Skeletal muscle cell (primary cell): Measurements from ENCODE around the gene CRHR1.

Source experiments
- DNase-seq: peaks from one replicate; pipeline ENCODE4 v3.0.0-alpha.2; 2010; ENCODE audit warnings: low read depth
- H3K4me3 ChIP-seq: 2 replicates; pipeline ENCODE4 v1.5.1; 2011; ENCODE audit warnings: low read depth, mild to moderate bottlenecking, control low read depth, low read length, moderate library complexity

The CRHR1 gene

DNA sequence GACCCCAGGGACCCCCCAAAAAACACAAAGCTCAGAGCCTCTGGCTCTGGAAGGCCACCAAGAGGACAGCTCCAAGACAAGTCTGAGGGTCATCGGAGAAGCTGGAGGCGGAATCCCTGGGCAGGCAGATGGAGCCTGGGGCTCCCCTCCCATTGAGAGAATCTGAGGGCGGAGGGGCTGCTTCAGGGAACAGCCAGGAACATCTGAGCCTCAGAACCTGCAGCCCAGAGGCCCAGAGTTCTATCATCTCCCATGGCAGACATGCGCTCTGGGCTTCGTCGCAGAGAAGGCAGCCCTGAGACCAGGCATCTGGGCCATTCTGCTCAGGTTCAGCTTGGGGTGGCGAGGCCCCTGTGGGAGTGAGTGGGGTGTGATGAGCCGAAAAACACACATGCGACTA, 53.5 kb downstream of the CRHR1 start:
- no peak for DNase-seq
- no peak overlapping the region for H3K4me3 ChIP-seq

DNA sequence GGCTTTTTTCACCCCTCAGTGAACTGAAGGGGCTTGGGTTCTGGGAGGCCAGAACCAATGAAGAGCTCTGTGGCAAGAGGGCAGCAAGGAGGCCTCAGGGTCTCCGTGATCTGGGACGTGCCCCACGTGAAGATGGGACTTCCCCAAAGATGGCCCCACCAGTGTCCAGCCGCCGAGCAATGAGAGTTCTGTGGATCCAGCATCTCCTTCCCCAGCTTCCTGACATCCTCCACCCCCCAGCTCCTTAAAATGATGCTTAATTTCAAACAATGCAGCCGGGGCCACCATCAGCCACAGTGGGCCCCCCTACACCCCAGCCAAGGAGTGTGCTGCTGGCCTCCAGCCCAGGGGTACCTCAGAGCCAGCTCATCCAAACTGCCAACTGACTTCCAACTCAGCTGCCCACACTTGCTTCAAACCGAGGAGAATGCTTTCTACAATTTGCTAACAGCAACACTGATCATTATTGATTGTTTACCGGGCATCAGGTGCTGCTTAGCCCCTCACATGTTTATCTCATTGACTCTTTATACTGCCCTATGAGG, 54.7 kb downstream of the CRHR1 start:
- H3K4me3 ChIP-seq = no peak overlapping the region
- DNase-seq = no peak

DNA sequence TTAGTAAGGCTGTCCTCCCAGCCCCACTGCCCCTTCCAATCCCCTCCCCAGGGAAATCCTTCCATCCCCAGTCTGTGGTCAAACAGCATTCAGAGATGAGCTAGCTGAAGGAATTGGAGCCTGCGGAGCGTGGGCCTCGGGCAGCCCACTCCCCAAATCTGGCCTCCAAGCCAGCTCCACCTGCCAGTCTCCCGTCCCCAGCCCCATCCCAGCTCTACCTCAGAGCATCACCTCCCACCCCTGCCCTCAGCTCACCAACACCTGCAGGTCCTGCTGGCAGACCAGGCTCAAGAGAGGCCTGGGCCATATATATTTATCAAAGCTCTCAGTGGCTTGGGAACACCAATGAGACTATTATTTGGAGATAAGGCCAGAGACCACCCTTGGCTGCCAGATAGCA, 55.3 kb downstream of the CRHR1 start:
- no peak for DNase-seq
- H3K4me3 ChIP-seq = no peak overlapping the region

DNA sequence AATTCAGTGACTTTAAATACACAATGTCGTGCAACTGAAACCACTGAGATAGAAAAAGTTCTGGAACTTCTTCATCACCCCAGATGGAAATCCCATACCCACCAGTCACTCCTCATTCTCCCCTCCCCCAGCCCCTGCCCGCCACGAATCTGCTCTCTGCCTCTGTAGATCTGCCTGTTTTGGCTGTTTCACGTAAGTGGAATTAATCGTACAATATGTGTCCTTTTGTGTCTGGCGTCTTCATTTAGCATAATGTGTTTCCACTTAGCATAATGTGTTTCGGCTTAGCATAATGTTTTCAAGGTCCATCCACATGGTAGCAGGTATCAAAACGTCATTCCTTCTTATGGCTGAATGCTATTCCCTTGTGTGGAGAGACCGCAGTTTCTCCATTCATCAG, 57.1 kb downstream of the CRHR1 start:
- no peak for DNase-seq

DNA sequence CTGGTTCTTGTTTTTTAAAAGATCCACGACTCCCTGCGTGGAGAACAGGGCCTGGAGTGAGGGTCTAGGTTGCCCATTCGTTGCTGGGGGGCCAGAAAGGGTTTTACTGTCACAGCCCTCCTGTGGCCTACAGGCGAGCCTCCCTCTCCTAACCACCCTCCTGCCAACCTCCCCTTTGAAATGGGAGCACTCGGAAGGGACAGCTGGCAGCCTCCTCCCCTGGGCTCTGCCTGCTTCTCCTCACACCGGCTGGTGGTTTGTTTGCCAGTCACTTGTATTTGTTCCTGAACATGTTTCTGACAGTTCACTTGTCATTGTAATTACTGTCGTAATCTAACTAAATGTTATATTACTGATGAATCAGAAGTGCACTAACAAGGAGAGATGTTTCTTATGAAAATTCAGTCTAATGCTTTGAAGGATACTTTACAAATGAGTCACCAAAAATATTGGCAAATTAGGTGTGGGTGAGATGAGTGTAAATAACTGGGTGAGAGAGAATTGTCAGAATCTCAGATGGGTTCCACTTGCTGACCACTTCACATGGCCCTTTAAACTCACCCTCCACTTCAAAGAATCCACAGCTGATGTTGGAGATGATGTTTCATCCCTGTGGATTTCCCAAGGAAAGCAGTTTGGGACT, 57.9 kb downstream of the CRHR1 start:
- no peak overlapping the region for H3K4me3 ChIP-seq
- no peak for DNase-seq

More for the DNA sequence above, 57.1 kb downstream of the CRHR1 start:
- H3K4me3 ChIP-seq = no peak overlapping the region

DNA sequence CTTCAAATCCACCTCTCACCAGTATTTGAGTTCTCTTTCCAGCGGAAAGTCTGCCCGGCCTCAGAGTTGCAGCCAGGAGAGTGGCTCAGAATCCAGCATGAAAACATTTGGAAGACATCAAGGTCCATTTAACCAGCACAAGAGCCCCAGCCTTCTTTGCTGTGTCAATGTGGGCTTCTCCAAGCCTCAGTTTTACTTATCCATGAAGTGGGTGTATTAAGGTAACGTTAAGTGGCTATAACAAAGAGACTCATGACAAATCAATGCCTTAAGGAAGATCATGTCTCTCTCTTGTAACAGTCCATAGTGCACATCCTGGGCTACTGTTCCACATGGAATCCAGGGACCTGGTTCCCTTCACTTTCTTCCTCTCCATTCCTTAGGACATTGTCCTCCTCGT, 59.6 kb downstream of the CRHR1 start:
- no peak for DNase-seq
- no peak overlapping the region for H3K4me3 ChIP-seq

DNA sequence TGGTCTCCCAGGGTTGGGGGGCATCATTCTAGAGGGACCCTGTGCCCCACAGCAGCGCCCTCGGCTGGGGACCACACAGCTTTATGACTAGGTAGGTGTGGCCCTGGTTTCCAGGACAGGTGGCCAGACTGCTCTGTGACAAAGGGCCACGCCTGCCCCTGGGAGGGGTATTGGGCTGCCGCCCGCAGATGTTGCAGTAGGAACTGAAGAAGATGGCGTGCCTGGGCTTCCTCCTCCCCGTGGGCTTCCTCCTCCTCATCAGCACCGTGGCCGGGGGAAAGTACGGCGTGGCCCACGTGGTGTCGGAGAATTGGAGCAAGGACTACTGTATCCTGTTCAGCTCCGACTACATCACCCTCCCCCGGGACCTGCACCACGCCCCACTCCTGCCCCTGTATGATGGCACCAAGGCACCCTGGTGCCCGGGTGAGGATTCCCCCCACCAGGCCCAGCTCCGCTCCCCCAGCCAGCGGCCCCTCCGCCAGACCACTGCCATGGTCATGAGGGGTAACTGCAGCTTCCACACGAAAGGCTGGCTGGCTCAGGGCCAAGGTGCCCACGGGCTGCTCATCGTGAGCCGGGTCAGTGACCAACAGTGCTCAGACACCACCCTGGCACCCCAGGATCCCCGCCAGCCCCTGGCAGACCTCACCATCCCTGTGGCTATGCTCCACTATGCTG, 60.7 kb downstream of the CRHR1 start, which contains the start of gene SPPL2C:
Gene SPPL2C (plus strand): TSS at position 187 of the 681 bp plus-strand sequence. CDS start 26 bp downstream, at position 213.
- DNase-seq = no peak
- no peak within 1 kb of the TSS for H3K4me3 ChIP-seq

DNA sequence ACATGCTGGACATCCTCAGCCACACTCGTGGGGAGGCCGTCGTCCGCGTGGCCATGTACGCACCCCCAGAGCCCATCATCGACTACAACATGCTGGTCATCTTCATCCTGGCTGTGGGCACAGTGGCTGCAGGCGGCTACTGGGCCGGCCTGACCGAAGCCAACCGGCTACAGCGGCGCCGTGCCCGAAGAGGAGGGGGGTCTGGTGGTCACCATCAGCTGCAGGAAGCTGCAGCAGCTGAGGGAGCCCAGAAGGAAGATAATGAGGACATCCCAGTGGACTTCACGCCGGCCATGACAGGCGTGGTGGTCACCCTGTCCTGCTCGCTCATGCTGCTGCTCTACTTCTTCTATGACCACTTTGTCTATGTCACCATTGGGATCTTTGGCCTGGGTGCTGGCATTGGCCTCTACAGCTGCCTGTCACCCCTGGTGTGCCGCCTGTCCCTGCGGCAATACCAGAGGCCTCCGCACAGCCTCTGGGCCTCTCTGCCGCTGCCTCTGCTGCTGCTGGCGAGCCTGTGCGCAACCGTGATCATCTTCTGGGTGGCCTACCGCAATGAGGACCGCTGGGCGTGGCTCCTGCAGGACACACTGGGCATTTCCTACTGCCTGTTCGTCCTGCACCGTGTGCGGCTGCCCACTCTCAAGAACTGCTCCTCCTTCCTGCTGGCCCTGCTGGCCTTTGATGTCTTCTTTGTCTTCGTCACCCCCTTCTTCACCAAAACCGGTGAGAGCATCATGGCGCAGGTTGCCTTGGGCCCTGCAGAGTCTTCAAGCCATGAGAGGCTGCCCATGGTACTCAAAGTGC, 61.5 kb downstream of the CRHR1 start:
- no peak for DNase-seq

DNA sequence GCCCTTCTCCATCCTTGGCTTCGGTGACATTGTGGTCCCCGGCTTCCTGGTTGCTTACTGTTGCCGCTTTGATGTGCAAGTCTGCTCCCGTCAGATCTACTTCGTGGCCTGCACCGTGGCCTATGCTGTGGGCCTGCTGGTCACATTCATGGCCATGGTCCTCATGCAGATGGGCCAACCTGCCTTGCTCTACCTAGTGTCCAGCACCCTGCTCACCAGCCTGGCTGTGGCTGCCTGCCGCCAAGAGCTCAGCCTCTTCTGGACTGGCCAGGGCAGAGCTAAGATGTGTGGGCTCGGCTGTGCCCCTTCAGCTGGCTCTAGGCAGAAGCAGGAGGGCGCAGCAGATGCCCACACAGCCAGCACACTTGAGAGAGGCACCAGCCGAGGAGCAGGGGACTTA, 62.1 kb downstream of the CRHR1 start:
- no peak for DNase-seq
- H3K4me3 ChIP-seq = no peak overlapping the region

More for the DNA sequence above, 61.5 kb downstream of the CRHR1 start:
- no peak overlapping the region for H3K4me3 ChIP-seq

DNA sequence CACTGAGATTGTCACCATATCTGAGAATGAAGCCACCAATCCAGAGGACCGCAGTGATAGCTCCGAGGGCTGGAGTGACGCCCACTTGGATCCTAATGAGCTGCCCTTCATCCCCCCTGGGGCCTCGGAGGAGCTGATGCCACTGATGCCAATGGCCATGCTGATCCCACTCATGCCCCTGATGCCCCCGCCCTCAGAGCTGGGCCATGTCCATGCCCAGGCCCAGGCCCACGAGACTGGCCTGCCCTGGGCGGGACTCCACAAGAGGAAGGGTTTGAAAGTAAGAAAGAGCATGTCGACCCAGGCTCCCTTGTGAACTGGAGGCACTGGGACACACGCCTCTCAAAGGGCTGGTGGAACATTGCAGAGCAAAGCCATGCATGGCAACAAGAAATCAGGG, 62.5 kb downstream of the CRHR1 start:
- no peak for DNase-seq
- H3K4me3 ChIP-seq = no peak overlapping the region

DNA sequence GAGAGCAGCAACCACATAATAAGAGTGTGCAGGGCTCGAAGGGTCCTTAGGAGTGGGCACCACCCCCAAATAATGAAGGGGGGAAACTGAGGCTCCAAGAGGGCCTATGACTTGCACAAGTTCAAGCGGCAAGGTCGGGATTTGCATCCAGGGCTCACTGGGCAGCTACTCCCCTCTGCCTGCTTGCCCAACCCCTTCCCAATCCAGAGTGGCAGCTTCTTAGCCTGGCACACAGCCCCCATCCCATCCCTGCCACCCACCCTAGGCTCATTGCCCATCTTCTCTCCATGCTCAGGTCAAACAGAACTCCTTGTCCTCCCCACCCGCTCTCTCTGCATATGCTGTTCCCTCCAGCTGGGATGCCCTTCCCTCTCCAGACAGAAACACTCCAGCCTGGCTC, 63.0 kb downstream of the CRHR1 start:
- DNase-seq = no peak
- H3K4me3 ChIP-seq = no peak overlapping the region

DNA sequence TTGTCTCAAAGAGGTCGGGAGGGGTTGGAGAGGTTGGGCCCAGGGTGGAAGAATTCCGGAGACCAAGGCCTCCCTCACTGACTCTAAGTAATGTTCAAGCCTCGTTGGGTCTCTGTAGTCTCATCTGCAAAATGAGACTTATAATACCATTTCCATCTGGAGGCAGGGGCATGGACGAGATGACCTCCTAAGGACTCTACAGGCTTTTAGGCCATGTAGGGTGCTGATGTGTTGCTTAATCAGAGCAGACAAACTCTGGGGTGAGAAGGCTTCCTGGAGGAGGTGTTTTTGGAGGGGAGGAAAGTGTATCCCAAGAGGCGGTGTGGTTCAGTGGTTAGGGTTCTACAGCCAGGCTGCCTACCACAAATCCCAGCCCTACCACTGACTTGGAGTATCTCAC, 63.6 kb downstream of the CRHR1 start:
- DNase-seq = no peak
- no peak overlapping the region for H3K4me3 ChIP-seq

DNA sequence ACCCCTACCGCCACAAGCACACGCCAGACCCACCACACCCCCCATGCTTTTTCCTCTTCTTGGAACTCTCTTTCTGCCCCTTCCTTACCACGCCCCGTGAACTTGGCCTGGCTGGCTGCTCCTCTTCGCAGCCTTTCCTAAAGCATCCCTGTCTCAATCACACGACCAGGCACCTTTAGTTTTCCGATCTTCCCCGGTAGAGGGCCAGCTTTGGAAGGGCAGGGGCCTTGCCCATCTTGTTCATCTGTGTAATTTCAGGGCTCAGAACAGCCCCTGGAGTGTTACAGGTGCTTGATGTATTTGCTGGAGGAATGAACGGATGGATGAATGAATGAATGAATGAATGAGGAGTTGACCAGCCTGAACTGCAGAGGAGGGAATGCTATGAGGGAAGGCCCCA, 64.3 kb downstream of the CRHR1 start:
- no peak for DNase-seq
- H3K4me3 ChIP-seq = no peak overlapping the region

DNA sequence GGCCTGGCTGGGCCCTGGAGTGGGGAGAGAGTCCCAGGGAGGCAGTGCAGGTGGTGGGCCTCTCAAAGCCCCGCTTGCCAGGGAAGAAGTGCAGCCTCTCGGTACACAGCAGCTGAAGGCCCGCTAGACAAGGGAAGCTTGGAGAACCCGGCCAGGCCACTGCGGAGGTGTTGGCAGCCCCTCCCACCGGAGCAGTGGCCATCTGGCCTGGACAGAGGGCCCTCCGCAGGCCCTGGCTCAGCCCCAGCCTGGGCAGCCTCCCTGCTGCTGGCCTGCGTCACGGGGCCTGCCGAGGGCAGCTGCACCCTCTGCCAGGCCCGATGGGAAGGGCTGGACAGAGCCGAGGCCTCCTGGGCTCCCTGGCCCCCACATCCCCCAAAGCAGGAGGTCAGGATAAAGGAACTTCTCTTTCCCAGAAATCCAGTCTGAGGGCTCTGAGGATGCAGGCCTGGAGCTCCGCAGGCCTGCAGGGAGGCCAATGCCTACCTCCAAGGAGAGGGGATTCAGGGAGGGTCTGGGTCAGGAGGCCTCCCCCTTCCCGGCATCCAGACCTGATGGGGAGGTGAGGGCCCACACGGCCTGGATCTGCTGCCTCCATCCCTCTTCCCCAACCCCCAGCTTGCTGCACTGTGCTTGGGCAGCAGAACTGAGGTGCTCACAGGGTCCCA, 64.9 kb downstream of the CRHR1 start:
- no peak overlapping the region for H3K4me3 ChIP-seq
- no peak for DNase-seq

DNA sequence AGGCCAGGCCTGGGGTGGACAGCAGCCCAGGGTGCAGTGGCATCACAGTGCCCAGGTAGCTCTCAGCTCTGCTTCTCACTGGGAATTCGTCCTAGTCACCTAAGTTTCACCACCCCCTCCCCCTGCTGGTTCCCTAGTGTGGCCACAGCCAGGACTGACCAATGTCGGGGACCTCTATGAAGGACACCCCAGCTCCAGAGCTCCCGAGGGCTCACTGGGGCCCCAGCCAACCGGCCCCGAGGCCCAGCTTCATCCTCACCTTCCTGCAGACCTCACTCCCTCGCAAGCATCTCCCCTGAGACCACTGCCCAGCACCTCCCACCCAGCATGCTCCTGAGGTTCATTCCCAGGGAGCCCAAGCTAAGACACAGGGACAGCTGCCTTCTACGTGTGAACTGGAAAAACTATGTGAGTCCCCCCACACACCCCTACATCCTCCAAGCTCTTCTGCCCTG, 65.4 kb downstream of the CRHR1 start:
- DNase-seq = no peak
- no peak overlapping the region for H3K4me3 ChIP-seq

DNA sequence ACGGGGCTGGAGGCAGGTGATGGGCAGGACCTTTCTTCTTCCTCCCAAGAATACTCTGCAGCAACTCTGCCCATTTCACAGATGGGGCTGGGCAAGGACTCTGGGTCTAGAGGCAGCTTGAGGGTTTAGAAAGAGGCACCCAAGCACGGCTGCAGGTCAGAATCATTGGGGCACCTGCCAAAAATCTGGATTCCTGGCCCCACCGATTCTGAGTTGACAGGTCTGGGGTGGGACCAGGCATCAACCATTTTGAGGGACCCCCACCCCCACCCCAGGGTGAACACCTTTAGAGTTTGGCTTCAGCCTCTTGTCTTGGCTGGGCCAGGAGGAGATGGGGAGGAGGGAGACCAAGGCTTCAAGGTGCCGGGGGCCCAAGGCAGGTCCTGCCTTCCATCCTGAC, 65.9 kb downstream of the CRHR1 start:
- no peak for DNase-seq
- no peak overlapping the region for H3K4me3 ChIP-seq

DNA sequence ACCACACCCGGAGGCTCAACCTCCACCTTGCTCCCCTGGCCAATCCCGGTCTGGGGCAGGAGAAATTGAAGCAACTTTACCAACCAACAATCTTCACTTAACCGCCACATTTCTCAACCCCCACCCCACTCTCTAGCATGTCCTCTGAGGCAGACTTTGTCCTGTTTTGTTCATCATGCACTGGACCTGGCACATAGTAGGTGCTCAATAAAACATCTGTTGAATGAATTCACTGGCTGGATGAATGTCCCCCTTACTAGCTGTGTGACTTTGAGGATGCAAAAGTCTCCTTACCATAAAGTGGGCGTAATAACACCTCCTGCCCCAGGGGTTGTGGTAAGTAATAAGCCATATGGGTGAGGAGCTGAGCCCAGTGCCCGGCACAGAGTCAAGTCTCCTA, 66.3 kb downstream of the CRHR1 start:
- H3K4me3 ChIP-seq = no peak overlapping the region

DNA sequence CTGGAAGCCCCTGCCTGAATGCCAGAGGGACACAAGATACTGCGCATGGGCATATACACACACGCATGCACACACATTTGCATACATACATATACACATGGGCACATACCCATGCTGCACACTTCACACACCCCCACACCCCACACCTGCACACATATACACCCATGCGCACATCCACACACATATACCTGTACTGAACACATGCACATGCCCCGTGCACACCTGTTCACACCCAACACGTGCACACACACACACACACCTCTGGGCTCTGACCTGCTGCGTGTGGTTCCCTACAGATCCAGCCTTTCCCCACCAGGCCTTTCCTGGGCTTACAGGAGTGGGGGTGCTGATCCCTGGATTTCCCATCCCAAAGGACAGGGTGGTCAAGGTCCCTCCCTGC, 66.9 kb downstream of the CRHR1 start:
- DNase-seq = no peak
- H3K4me3 ChIP-seq = no peak overlapping the region

More for the DNA sequence above, 66.3 kb downstream of the CRHR1 start:
- no peak for DNase-seq

DNA sequence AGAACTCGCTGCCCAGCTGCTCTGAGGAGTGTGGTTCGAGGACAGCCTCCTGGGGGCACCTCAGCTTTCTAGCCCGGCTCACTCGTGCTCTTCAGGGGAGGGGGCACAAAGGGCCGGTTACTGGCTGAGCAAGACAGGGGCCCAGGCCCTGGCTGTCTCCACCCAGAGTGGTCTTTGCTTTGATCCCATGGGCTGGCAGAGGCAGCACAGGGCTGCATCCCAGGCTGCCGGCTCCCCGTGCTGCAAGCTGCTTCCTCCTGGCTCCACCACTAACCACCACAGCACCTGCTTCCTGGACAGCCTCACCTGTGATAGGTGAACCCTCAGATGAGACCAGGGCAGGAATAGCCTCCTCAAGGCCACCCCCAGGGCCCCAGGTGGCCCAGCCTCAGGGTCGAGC, 67.3 kb downstream of the CRHR1 start:
- H3K4me3 ChIP-seq = no peak overlapping the region
- DNase-seq = no peak

DNA sequence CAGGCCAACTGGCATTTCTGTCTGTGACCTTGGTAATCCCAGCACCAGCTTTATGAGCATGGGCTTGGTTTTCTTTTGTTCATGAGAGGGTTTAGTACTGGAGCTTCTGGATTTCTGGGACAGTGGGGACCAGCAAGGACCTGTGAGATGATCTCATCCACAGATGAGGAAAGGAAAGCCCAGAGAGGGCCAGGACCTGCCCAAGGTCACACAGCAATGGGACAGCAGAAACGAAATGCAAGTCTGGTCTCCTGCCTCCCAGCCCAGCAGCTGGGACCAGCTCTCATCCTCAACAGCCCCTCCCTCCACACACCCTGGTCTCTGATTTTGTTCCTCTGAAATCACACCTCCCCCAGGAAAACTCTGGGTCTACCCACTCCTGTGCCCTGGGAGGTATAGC, 67.8 kb downstream of the CRHR1 start:
- H3K4me3 ChIP-seq = no peak overlapping the region
- DNase-seq = no peak
